ENCODE data around the gene GLYR1.

GLYR1 gene

DNA sequence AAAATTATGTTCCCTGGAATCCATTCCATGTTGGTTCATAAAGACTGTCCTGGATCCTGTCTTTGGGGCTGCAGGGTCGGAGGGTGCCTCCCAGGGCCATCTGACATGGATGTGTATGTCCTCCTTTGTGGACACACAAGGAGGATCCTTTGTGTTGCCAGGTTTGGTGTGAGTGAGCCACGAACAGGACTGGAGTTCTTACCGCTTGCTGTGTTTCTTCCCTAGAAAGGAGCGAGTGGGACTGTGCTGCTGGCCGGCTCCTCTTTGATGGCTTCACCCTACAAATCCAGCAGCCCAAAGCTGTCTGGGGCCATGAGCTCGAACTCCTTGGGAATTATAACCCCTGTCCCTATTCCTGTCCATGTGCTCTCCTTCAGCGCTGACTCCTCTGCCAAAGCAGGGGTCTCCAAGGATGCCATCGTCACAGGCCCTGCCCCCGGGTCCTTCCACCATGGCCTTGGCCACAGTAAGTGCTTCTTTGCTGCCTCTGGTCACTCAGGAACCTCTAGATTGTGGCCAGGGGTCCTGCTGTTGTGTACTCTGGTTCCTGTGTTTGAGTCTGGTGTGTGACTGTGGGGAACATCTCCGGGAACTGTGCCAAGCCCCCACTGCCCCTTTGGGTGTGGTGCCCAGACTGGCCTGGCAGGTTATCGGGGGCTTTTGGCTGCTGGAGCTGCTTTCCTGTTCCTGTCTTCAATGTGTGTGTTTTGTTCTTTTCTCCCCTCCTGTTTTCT is 29.7 kb upstream of the GLYR1 start:
- Histone ChIP-seq H3K9ac (ENCODE audit: low read length) (no peak overlapping the region), H3K4me1 (ENCODE audit: control insufficient read depth, low read depth, low read length) (no peaks in the 10 kb centered on the region), H3K27ac (ENCODE audit: low read length) (no peak overlapping the region), H3K27me3 (ENCODE audit: control insufficient read depth, insufficient read depth, low read length) (no peaks in the 10 kb centered on the region), H3K9me3 (ENCODE audit: control insufficient read depth, low read depth, low read length) (no peaks in the 10 kb centered on the region), H3K4me3 (ENCODE audit: low read length) (no peak overlapping the region), H3K36me3 (ENCODE audit: control insufficient read depth, low read depth, low read length) (peaks cover 84% of the 10 kb centered on the region)

DNA sequence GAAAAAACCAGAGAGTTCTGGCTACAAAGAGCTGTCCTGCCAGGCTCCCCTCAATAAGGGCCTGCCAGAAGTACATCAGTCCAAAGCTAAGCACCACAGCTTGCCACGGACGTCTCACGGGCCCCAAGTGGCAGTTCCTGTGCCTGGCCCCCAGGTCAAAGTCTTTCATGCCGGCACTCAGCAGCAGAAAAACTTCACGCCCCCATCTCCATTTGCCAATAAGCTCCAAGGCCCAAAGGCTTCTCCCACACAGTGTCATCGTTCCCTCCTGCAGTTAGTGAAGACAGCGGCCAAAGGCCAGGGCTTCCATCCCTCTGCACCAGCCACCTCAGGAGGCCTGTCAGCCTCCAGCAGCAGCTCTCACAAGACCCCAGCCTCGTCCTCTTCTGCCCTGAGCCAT is 27.6 kb upstream of the GLYR1 start:
- H3K4me3 ChIP-seq (ENCODE audit: low read length): no peak overlapping the region
- H3K27ac ChIP-seq (ENCODE audit: low read length): no peak overlapping the region
- no peaks in the 10 kb centered on the region for H3K27me3 ChIP-seq (ENCODE audit: control insufficient read depth, insufficient read depth, low read length)
- peaks cover 77% of the 10 kb centered on the region for H3K36me3 ChIP-seq (ENCODE audit: control insufficient read depth, low read depth, low read length)
- no peaks in the 10 kb centered on the region for H3K4me1 ChIP-seq (ENCODE audit: control insufficient read depth, low read depth, low read length)
- no peaks in the 10 kb centered on the region for H3K9me3 ChIP-seq (ENCODE audit: control insufficient read depth, low read depth, low read length)
- no peak overlapping the region for H3K9ac ChIP-seq (ENCODE audit: low read length)

DNA sequence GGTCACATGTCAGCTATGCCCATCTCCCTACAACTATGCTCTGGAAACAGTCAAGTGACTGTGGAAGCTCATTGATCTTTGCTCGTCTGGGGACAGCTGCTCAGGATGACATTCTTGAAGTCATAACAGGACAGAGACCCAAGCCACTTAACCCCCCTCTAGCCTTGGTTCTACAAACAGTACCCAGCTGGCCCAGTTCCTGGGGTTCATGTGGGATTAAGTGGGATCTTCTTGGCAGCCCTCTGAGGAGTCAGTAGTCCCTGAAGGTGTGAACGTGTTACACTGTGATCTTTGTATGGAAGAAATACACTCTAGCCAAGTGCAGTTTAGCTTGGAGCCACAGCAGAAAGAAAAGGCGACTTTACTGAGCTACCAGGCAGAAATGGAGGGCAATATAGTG is 26.0 kb upstream of the GLYR1 start:
- peaks cover 66% of the 10 kb centered on the region for H3K36me3 ChIP-seq (ENCODE audit: control insufficient read depth, low read depth, low read length)

DNA sequence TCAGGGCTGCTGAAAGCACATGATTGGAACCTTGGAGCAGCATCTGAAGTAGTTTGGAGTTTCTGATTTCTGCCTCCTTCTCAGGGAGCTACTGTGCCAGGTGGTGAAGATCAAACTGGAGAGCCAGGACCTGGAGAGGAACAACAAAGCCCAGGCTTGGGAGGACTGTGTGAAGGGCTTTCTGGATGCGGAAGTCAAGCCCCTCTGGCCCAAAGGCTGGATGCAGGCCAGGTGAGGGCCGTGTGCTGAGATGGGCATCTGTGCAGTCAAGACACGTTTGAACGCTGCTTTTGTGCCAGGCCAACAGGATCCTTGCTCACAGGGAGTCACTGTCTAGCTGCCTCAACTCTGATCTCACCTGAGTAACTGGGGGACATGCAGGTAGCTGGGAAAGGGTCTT is 24.0 kb upstream of the GLYR1 start:
- H3K9me3 ChIP-seq (ENCODE audit: control insufficient read depth, low read depth, low read length): no peaks in the 10 kb centered on the region
- peaks cover 55% of the 10 kb centered on the region for H3K36me3 ChIP-seq (ENCODE audit: control insufficient read depth, low read depth, low read length)
- no peak overlapping the region for H3K4me3 ChIP-seq (ENCODE audit: low read length)
- no peak overlapping the region for H3K9ac ChIP-seq (ENCODE audit: low read length)
- H3K27ac ChIP-seq (ENCODE audit: low read length): no peak overlapping the region
- H3K27me3 ChIP-seq (ENCODE audit: control insufficient read depth, insufficient read depth, low read length): no peaks in the 10 kb centered on the region
- no peaks in the 10 kb centered on the region for H3K4me1 ChIP-seq (ENCODE audit: control insufficient read depth, low read depth, low read length)

More for the DNA sequence above, 26.0 kb upstream of the GLYR1 start:
- H3K9me3 ChIP-seq (ENCODE audit: control insufficient read depth, low read depth, low read length): no peaks in the 10 kb centered on the region
- no peak overlapping the region for H3K4me3 ChIP-seq (ENCODE audit: low read length)
- H3K9ac ChIP-seq (ENCODE audit: low read length): no peak overlapping the region
- H3K27ac ChIP-seq (ENCODE audit: low read length): no peak overlapping the region
- H3K4me1 ChIP-seq (ENCODE audit: control insufficient read depth, low read depth, low read length): no peaks in the 10 kb centered on the region
- H3K27me3 ChIP-seq (ENCODE audit: control insufficient read depth, insufficient read depth, low read length): no peaks in the 10 kb centered on the region

DNA sequence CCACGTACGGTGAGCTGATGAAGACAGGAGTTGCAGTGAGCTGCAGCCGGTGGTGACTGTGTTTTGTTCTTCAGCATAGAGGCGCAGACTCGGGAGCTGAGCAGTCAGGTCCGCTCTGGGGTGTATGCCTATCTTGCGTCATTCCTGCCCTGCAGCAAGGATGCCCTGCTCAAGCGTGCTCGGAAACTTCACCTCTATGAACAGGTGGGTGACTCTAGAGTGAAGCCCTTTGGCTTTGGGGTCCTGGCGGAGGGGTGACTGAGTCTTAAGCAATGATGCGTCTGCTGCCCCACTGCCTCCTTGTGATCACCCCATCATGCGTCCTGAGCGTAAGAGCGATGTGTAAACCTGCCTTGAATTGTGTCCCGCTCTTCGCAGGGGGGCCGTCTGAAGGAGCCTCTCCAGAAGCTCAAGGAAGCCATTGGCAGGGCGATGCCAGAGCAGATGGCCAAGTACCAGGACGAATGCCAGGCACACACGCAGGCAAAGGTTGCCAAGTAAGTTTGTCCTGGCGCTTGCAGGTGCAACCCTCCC is 23.1 kb upstream of the GLYR1 start:
- peaks cover 50% of the 10 kb centered on the region for H3K36me3 ChIP-seq (ENCODE audit: control insufficient read depth, low read depth, low read length)
- H3K27me3 ChIP-seq (ENCODE audit: control insufficient read depth, insufficient read depth, low read length): no peaks in the 10 kb centered on the region
- H3K4me3 ChIP-seq (ENCODE audit: low read length): no peak overlapping the region
- no peak overlapping the region for H3K27ac ChIP-seq (ENCODE audit: low read length)
- H3K9me3 ChIP-seq (ENCODE audit: control insufficient read depth, low read depth, low read length): no peaks in the 10 kb centered on the region
- H3K4me1 ChIP-seq (ENCODE audit: control insufficient read depth, low read depth, low read length): no peaks in the 10 kb centered on the region
- no peak overlapping the region for H3K9ac ChIP-seq (ENCODE audit: low read length)

DNA sequence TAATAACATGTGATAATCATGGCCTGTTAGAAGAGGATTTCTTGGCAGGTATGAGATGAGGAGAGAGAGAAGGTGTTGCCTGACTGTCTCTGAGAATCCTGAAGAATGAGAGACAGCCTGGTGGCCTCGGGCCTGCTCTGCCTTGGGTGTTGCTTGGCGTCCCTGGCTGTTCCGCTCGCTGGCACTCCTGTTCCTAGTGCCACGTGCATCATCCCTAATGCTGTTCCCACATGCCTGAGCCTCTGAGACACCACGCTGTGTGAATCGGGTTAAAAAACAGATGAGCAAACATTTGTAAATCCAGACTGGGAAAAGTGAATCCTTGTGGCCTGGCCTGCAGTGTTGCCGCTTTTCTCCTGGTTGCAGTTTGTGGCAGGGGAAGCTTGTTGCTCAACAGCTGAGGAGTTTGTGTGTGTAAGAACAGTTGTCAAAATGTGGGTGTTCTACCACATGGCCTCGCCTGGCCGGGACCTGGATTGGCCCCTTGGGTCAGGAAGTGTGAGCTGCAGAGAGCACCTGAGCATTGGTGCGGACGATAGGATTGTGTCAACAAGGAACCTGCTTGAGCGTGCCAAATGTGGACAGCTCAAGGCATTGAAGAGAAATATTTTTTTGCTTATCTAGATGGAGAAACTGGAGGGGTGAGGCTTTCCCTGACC is 22.2 kb upstream of the GLYR1 start:
- Histone ChIP-seq H3K9ac (ENCODE audit: low read length) (no peak overlapping the region), H3K36me3 (ENCODE audit: control insufficient read depth, low read depth, low read length) (peaks cover 46% of the 10 kb centered on the region), H3K4me1 (ENCODE audit: control insufficient read depth, low read depth, low read length) (no peaks in the 10 kb centered on the region), H3K4me3 (ENCODE audit: low read length) (no peak overlapping the region), H3K27me3 (ENCODE audit: control insufficient read depth, insufficient read depth, low read length) (no peaks in the 10 kb centered on the region), H3K9me3 (ENCODE audit: control insufficient read depth, low read depth, low read length) (no peaks in the 10 kb centered on the region), H3K27ac (ENCODE audit: low read length) (no peak overlapping the region)

DNA sequence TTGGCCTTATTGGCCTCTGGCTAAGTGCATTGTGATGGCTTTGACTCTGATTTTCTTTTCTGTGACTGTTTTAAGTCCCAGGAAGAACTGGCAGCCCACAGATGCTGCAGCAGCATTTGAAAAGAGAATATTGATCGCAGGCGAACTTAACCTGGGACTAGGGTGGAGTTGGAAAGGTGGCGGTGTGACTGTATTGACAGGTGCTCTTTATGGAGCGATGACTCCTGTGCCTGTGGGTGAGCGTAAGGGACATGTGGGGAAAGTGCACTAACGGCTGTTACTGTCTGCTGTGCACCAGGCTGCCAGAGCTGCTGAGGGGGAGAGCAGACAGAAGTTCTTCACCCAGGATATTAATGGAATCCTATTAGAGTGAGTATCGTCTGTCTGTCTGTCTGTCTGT is 21.4 kb upstream of the GLYR1 start:
- peaks cover 40% of the 10 kb centered on the region for H3K36me3 ChIP-seq (ENCODE audit: control insufficient read depth, low read depth, low read length)
- H3K9ac ChIP-seq (ENCODE audit: low read length): no peak overlapping the region

DNA sequence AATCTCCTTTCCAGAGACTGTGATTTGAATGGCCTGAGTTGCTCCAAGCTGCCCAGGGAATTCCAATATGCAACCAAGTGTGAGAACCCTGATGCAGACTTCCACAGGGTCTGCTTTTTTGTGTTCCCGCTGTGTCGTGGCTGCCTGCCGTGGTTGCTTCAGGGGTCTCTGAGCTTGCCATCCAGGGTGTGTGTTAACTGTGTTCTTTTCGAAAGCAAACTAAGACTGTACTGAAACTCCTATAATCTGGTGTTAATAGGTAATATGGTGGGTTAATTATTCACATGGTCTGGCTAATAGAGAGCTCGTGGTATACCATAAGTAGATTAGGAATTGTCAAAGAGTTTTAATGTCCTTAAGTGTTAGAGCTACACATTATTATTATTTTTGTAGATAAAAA is 20.9 kb upstream of the GLYR1 start:
- Histone ChIP-seq H3K9me3 (ENCODE audit: control insufficient read depth, low read depth, low read length) (no peaks in the 10 kb centered on the region), H3K4me1 (ENCODE audit: control insufficient read depth, low read depth, low read length) (no peaks in the 10 kb centered on the region), H3K9ac (ENCODE audit: low read length) (no peak overlapping the region), H3K4me3 (ENCODE audit: low read length) (no peak overlapping the region), H3K36me3 (ENCODE audit: control insufficient read depth, low read depth, low read length) (peaks cover 35% of the 10 kb centered on the region), H3K27me3 (ENCODE audit: control insufficient read depth, insufficient read depth, low read length) (no peaks in the 10 kb centered on the region), H3K27ac (ENCODE audit: low read length) (no peak overlapping the region)

More for the DNA sequence above, 21.4 kb upstream of the GLYR1 start:
- H3K27me3 ChIP-seq (ENCODE audit: control insufficient read depth, insufficient read depth, low read length): no peaks in the 10 kb centered on the region
- no peaks in the 10 kb centered on the region for H3K9me3 ChIP-seq (ENCODE audit: control insufficient read depth, low read depth, low read length)
- H3K27ac ChIP-seq (ENCODE audit: low read length): no peak overlapping the region
- H3K4me1 ChIP-seq (ENCODE audit: control insufficient read depth, low read depth, low read length): no peaks in the 10 kb centered on the region
- no peak overlapping the region for H3K4me3 ChIP-seq (ENCODE audit: low read length)

DNA sequence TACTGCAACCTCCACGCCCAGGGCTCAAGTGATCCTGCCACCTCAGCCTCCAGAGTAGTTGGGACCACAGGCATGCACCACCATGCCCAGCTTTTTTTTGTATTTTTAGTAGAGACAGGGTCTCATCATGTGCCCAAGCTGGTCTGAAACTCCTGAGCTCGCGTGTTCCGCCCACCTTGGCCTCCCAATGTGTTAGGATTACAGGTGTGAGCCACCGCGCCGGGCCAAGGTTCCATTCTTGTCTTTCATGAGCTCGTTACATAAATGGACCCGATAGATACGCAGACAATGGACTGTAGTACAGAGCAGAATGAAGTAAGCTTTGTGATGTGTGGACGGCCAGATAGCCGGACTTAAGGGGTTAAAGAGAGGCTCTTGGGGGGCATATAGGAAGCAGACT is 19.5 kb upstream of the GLYR1 start:
- no peaks in the 10 kb centered on the region for H3K9me3 ChIP-seq (ENCODE audit: control insufficient read depth, low read depth, low read length)
- peaks cover 33% of the 10 kb centered on the region for H3K36me3 ChIP-seq (ENCODE audit: control insufficient read depth, low read depth, low read length)
- H3K9ac ChIP-seq (ENCODE audit: low read length): no peak overlapping the region

DNA sequence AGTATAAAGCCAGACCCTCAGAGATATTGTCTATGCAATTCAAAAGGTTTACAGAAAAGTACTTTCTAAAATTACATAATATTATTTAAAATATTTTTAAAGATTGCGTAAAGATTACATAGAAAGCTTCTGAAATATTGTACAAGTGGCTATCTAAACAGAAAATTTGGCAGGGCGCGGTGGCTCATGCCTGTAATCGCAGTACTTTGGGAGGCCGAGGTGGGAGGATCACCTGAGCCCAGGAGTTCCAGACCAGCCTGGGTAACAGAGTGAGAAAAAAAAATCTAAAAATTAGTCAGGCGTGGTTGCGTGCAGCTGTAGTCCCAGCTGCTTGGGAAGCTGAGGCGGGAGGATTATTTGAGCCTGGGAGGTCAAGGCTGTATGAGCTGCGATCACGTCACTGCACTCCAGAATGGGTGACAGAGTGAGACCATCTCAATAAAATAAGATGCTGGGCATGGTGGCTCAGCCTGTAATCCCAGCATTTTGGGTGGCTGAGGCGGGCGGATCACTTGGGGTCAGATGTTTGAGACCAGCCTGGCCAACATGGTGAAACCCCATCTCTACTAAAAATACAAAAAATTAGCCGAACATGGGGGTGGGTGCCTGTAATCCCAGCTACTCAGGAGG is 18.3 kb upstream of the GLYR1 start:
- Histone ChIP-seq H3K9me3 (ENCODE audit: control insufficient read depth, low read depth, low read length) (no peaks in the 10 kb centered on the region), H3K9ac (ENCODE audit: low read length) (no peak overlapping the region), H3K36me3 (ENCODE audit: control insufficient read depth, low read depth, low read length) (peaks cover 39% of the 10 kb centered on the region), H3K4me1 (ENCODE audit: control insufficient read depth, low read depth, low read length) (no peaks in the 10 kb centered on the region), H3K27ac (ENCODE audit: low read length) (no peak overlapping the region), H3K27me3 (ENCODE audit: control insufficient read depth, insufficient read depth, low read length) (no peaks in the 10 kb centered on the region), H3K4me3 (ENCODE audit: low read length) (no peak overlapping the region)

More for the DNA sequence above, 19.5 kb upstream of the GLYR1 start:
- Histone ChIP-seq H3K27me3 (ENCODE audit: control insufficient read depth, insufficient read depth, low read length) (no peaks in the 10 kb centered on the region), H3K4me3 (ENCODE audit: low read length) (no peak overlapping the region), H3K4me1 (ENCODE audit: control insufficient read depth, low read depth, low read length) (no peaks in the 10 kb centered on the region), H3K27ac (ENCODE audit: low read length) (no peak overlapping the region)

DNA sequence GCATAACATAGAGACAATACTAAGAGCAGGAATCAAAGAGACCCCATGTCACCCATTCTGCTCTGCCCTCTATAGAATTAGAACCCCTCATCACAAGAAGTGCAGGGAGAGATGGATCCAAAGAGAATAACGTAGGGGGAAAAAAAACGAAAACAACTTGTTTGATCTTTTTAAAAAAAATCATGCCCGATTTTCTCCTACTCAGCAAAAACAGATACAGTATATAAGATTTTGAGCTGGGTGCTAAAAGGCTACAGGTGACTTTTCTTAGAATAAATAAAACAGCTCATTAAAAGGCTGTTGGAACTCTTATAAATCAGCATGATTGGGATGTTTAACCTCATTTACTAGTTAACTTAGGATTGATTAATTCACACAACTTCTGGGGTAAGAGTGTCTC is 17.6 kb upstream of the GLYR1 start:
- Histone ChIP-seq H3K4me1 (ENCODE audit: control insufficient read depth, low read depth, low read length) (no peaks in the 10 kb centered on the region), H3K9ac (ENCODE audit: low read length) (no peak overlapping the region), H3K36me3 (ENCODE audit: control insufficient read depth, low read depth, low read length) (peaks cover 40% of the 10 kb centered on the region), H3K27ac (ENCODE audit: low read length) (no peak overlapping the region), H3K27me3 (ENCODE audit: control insufficient read depth, insufficient read depth, low read length) (no peaks in the 10 kb centered on the region), H3K4me3 (ENCODE audit: low read length) (no peak overlapping the region), H3K9me3 (ENCODE audit: control insufficient read depth, low read depth, low read length) (no peaks in the 10 kb centered on the region)
